Measurements from ENCODE around the gene RGS14. TPM values are rescaled to one million over a fixed set of nuclear protein-coding genes. Genes with fewer than 3 reads are reported as not detected.

Gene RGS14
- total RNA-seq, 1 experiment from 2014 or later = 11.9 TPM

- H3K4me1 ChIP-seq (replicated peaks; ENCODE audit: insufficient read depth) = no peaks in the 10 kb centered on the region
- no peaks in the 10 kb centered on the region; the same call in 1 of the 2 replicates for H3F3A ChIP-seq (ENCODE audit: insufficient read depth, low read depth)
- intact Hi-C loops (cut with micrococcal nuclease; ENCODE audit: unreplicated experiment) = no loop called here
- no peak within 1 kb of the TSS for H2AFZ ChIP-seq
- H4K20me1 ChIP-seq (ENCODE audit: insufficient read depth) = no peaks in the 10 kb centered on the region
- H3K4me3 ChIP-seq = no peak within 1 kb of the TSS
- no TSS peak for BruUV-seq (replicated peaks)
- H3K9me2 ChIP-seq (ENCODE audit: insufficient read depth) = no peaks in the 10 kb centered on the region
- no peaks in the 10 kb centered on the region for H3K79me2 ChIP-seq (ENCODE audit: low read depth)
- DNase-seq = no peak
- no peak within 1 kb of the TSS for H3K4me2 ChIP-seq
- H3K27ac ChIP-seq = no peak within 1 kb of the TSS
- ChIA-PET CTCF (no interaction called here), POLR2A (ENCODE audit: unreplicated experiment) (interaction anchor here (0.6 kb wide), 1 partner anchor 589 kb away, joined by 3 read pairs; no protein-coding TSS in a partner anchor)
- TF ChIP-seq CTCF (conservative IDR thresholded peaks at IDR 0.05) (no peak), EZH2 (IDR thresholded peaks at IDR 0.05; ENCODE audit: low read depth) (no peak)
- H3K9me3 ChIP-seq (ENCODE audit: insufficient read depth, low read depth) = no peaks in the 10 kb centered on the region
- no peaks in the 10 kb centered on the region for H3K27me3 ChIP-seq (ENCODE audit: insufficient read depth, low read depth)
- no peaks in the 10 kb centered on the region for H3K36me3 ChIP-seq (ENCODE audit: low read depth)
Observed at GRCh38 chr5:177409043-177409801, 51.5 kb downstream of the RGS14 start, which contains the start of gene F12. TSS of gene F12 (minus strand) at chr5:177409564. CDS start at chr5:177409527, 37 bp downstream.

- H3K36me3 ChIP-seq (ENCODE audit: low read depth) = no peaks in the 10 kb centered on the region
- H3K4me2 ChIP-seq = no peak overlapping the region
- POLR2A ChIA-PET (ENCODE audit: unreplicated experiment) = no interaction called here
- no peaks in the 10 kb centered on the region for H3K9me2 ChIP-seq (ENCODE audit: insufficient read depth)
- no peak overlapping the region for H3K4me3 ChIP-seq
- H3F3A ChIP-seq (ENCODE audit: insufficient read depth, low read depth) = no peaks in the 10 kb centered on the region; the same call in 1 of the 2 replicates
- CTCF ChIA-PET = interaction anchor here (0.6 kb wide), 1 partner anchor 223 kb away, joined by 3 read pairs; no protein-coding TSS in a partner anchor
- H2AFZ ChIP-seq = no peak overlapping the region
- no peaks in the 10 kb centered on the region for H4K20me1 ChIP-seq (ENCODE audit: insufficient read depth)
- no peak for TF ChIP-seq EZH2 (IDR thresholded peaks at IDR 0.05; ENCODE audit: low read depth)
- TF ChIP-seq CTCF (conservative IDR thresholded peaks at IDR 0.05) = no peak
- H3K4me1 ChIP-seq (replicated peaks; ENCODE audit: insufficient read depth) = no peaks in the 10 kb centered on the region
- no peaks in the 10 kb centered on the region for H3K79me2 ChIP-seq (ENCODE audit: low read depth)
- BruUV-seq (replicated peaks) = no TSS peak
- no peaks in the 10 kb centered on the region for H3K27me3 ChIP-seq (ENCODE audit: insufficient read depth, low read depth)
- intact Hi-C loops (cut with micrococcal nuclease; ENCODE audit: unreplicated experiment) = no loop called here
- H3K27ac ChIP-seq = no peak overlapping the region
- DNase-seq = no peak
- no peaks in the 10 kb centered on the region for H3K9me3 ChIP-seq (ENCODE audit: insufficient read depth, low read depth)
Observed at GRCh38 chr5:177410575-177410974, 52.9 kb downstream of the RGS14 start.

GRCh38 chr5:177412603-177413233, 55.0 kb downstream of the RGS14 start:
- ChIA-PET POLR2A (ENCODE audit: unreplicated experiment) (no interaction called here), CTCF (no interaction called here)
- intact Hi-C loops (cut with micrococcal nuclease; ENCODE audit: unreplicated experiment) = no loop called here
- Histone ChIP-seq H3K36me3 (ENCODE audit: low read depth) (no peaks in the 10 kb centered on the region), H3F3A (ENCODE audit: insufficient read depth, low read depth) (no peaks in the 10 kb centered on the region), H3K27me3 (ENCODE audit: insufficient read depth, low read depth) (no peaks in the 10 kb centered on the region), H3K79me2 (ENCODE audit: low read depth) (no peaks in the 10 kb centered on the region), H3K27ac (no peak overlapping the region), H4K20me1 (ENCODE audit: insufficient read depth) (no peaks in the 10 kb centered on the region), H3K4me2 (no peak overlapping the region), H3K9me2 (ENCODE audit: insufficient read depth) (no peaks in the 10 kb centered on the region), H3K4me3 (no peak overlapping the region), H2AFZ (no peak overlapping the region), H3K4me1 (replicated peaks; ENCODE audit: insufficient read depth) (0 out of 2 replicates have a peak, but pooled peaks cover 4% of the 10 kb centered on the region), H3K9me3 (ENCODE audit: insufficient read depth, low read depth) (no peaks in the 10 kb centered on the region)
- no peak for DNase-seq
- BruUV-seq (replicated peaks) = no TSS peak
- TF ChIP-seq CTCF (conservative IDR thresholded peaks at IDR 0.05) (no peak), EZH2 (IDR thresholded peaks at IDR 0.05; ENCODE audit: low read depth) (no peak)

Data from PC-9 (cell line).